Skeletal muscle satellite cell (primary cell): ENCODE measurements around the gene FSHR.

Source experiments
- H3K27me3 ChIP-seq: 2 replicates; pipeline ENCODE4 v1.7.0; 2013; ENCODE audit warnings: low read length; ENCODE audit not compliant: control insufficient read depth, insufficient read depth
- H3K36me3 ChIP-seq: 2 replicates; pipeline ENCODE4 v1.7.0; 2013; ENCODE audit warnings: mild to moderate bottlenecking, control low read depth, low read length; ENCODE audit not compliant: insufficient read depth
- H3K4me1 ChIP-seq: 2 replicates; pipeline ENCODE4 v1.7.0; 2013; ENCODE audit warnings: low read length; ENCODE audit not compliant: control insufficient read depth, insufficient read depth
- H3K4me2 ChIP-seq: 2 replicates; pipeline ENCODE4 v1.7.0; 2013; ENCODE audit warnings: mild to moderate bottlenecking, low read length
- H3K4me3 ChIP-seq: 2 replicates; pipeline ENCODE4 v1.7.0; 2013; ENCODE audit warnings: low read length
- H3K9ac ChIP-seq: 2 replicates; pipeline ENCODE4 v1.7.0; 2013; ENCODE audit warnings: mild to moderate bottlenecking, low read depth, low read length, moderate library complexity
- H3K9me3 ChIP-seq: replicated peaks from 2 replicates; pipeline ENCODE4 v1.7.0; 2013; ENCODE audit warnings: mild to moderate bottlenecking, control low read depth, low read length

FSHR gene

GRCh38 chr2:49111006-49111405, 43.3 kb downstream of the FSHR start:
- Histone ChIP-seq H3K4me3 (no peak overlapping the region), H3K27me3 (no peaks in the 10 kb centered on the region), H3K9me3 (no peaks in the 10 kb centered on the region), H3K4me1 (no peaks in the 10 kb centered on the region), H3K4me2 (no peak overlapping the region), H3K9ac (no peak overlapping the region), H3K36me3 (no peaks in the 10 kb centered on the region)

- Histone ChIP-seq H3K9ac (no peak overlapping the region), H3K27me3 (no peaks in the 10 kb centered on the region), H3K9me3 (no peaks in the 10 kb centered on the region), H3K4me2 (no peak overlapping the region), H3K36me3 (no peaks in the 10 kb centered on the region), H3K4me1 (no peaks in the 10 kb centered on the region), H3K4me3 (no peak overlapping the region)
Measured at GRCh38 chr2:49110571-49110970, 43.7 kb downstream of the FSHR start.

GRCh38 chr2:49108851-49109250, 45.5 kb downstream of the FSHR start:
- H3K4me1 ChIP-seq = no peaks in the 10 kb centered on the region
- H3K4me3 ChIP-seq = no peak overlapping the region
- H3K9ac ChIP-seq = no peak overlapping the region
- no peaks in the 10 kb centered on the region for H3K27me3 ChIP-seq
- H3K9me3 ChIP-seq = no peaks in the 10 kb centered on the region
- no peaks in the 10 kb centered on the region for H3K36me3 ChIP-seq
- no peak overlapping the region for H3K4me2 ChIP-seq

- Histone ChIP-seq H3K9ac (no peak overlapping the region), H3K36me3 (no peaks in the 10 kb centered on the region), H3K4me2 (no peak overlapping the region), H3K4me1 (no peaks in the 10 kb centered on the region), H3K27me3 (no peaks in the 10 kb centered on the region), H3K4me3 (no peak overlapping the region), H3K9me3 (no peaks in the 10 kb centered on the region)
Measured at GRCh38 chr2:49108436-49108835, 45.9 kb downstream of the FSHR start.

- Histone ChIP-seq H3K4me3 (no peak overlapping the region), H3K4me1 (no peaks in the 10 kb centered on the region), H3K4me2 (no peak overlapping the region)
Measured at GRCh38 chr2:49105506-49105905, 48.8 kb downstream of the FSHR start.

GRCh38 chr2:49102146-49102545, 52.2 kb downstream of the FSHR start:
- Histone ChIP-seq H3K9me3 (no peaks in the 10 kb centered on the region), H3K4me3 (no peak overlapping the region), H3K36me3 (no peaks in the 10 kb centered on the region), H3K27me3 (no peaks in the 10 kb centered on the region), H3K4me1 (no peaks in the 10 kb centered on the region), H3K4me2 (no peak overlapping the region), H3K9ac (no peak overlapping the region)

More at GRCh38 chr2:49105506-49105905, 48.8 kb downstream of the FSHR start:
- H3K36me3 ChIP-seq = no peaks in the 10 kb centered on the region
- H3K9me3 ChIP-seq = no peaks in the 10 kb centered on the region
- H3K27me3 ChIP-seq = no peaks in the 10 kb centered on the region
- no peak overlapping the region for H3K9ac ChIP-seq

GRCh38 chr2:49080681-49081080, 73.6 kb downstream of the FSHR start:
- H3K9ac ChIP-seq = no peak overlapping the region
- H3K27me3 ChIP-seq = no peaks in the 10 kb centered on the region
- H3K4me3 ChIP-seq = no peak overlapping the region
- H3K4me2 ChIP-seq = no peak overlapping the region
- no peaks in the 10 kb centered on the region for H3K4me1 ChIP-seq
- no peaks in the 10 kb centered on the region for H3K9me3 ChIP-seq
- H3K36me3 ChIP-seq = no peaks in the 10 kb centered on the region

- H3K36me3 ChIP-seq = no peaks in the 10 kb centered on the region
- H3K9ac ChIP-seq = no peak overlapping the region
- no peaks in the 10 kb centered on the region for H3K4me1 ChIP-seq
- peaks cover 3% of the 10 kb centered on the region for H3K9me3 ChIP-seq
- no peak overlapping the region for H3K4me3 ChIP-seq
- no peaks in the 10 kb centered on the region for H3K27me3 ChIP-seq
- H3K4me2 ChIP-seq = no peak overlapping the region
Measured at GRCh38 chr2:49070716-49071115, 83.6 kb downstream of the FSHR start.

- Histone ChIP-seq H3K9ac (no peak overlapping the region), H3K4me2 (no peak overlapping the region), H3K4me1 (no peaks in the 10 kb centered on the region), H3K9me3 (peaks cover 3% of the 10 kb centered on the region), H3K4me3 (no peak overlapping the region), H3K27me3 (no peaks in the 10 kb centered on the region), H3K36me3 (no peaks in the 10 kb centered on the region)
Measured at GRCh38 chr2:49069829-49070228, 84.5 kb downstream of the FSHR start.

- Histone ChIP-seq H3K9ac (no peak overlapping the region), H3K36me3 (no peaks in the 10 kb centered on the region), H3K4me1 (no peaks in the 10 kb centered on the region), H3K4me2 (no peak overlapping the region), H3K4me3 (no peak overlapping the region), H3K27me3 (no peaks in the 10 kb centered on the region), H3K9me3 (peaks cover 3% of the 10 kb centered on the region)
Measured at GRCh38 chr2:49068613-49069012, 85.7 kb downstream of the FSHR start.

- Histone ChIP-seq H3K4me3 (no peak overlapping the region), H3K9ac (no peak overlapping the region), H3K27me3 (no peaks in the 10 kb centered on the region), H3K36me3 (no peaks in the 10 kb centered on the region), H3K9me3 (peaks cover 3% of the 10 kb centered on the region), H3K4me1 (no peaks in the 10 kb centered on the region), H3K4me2 (no peak overlapping the region)
Measured at GRCh38 chr2:49067971-49068370, 86.3 kb downstream of the FSHR start.

- Histone ChIP-seq H3K9me3 (peaks cover 3% of the 10 kb centered on the region), H3K4me2 (no peak overlapping the region), H3K9ac (no peak overlapping the region), H3K36me3 (no peaks in the 10 kb centered on the region), H3K4me1 (no peaks in the 10 kb centered on the region), H3K4me3 (no peak overlapping the region), H3K27me3 (no peaks in the 10 kb centered on the region)
Measured at GRCh38 chr2:49053156-49053555, 101.2 kb downstream of the FSHR start.
